Activated CD4-positive, alpha-beta memory T cell treated with anti-CD3 and anti-CD28 coated beads, Interleukin-2, amount 10 ng/mL, durations not matched to agents 7 days and 5 days (primary cell): ENCODE data around the gene ARPC1A. TPM values are rescaled to one million over a fixed set of nuclear protein-coding genes. Genes with fewer than 3 reads are reported as not detected.

Source experiments
- CTCF ChIA-PET: fragments of 350-600 bp; sonication (Branson Sonifier 250); formaldehyde crosslinking; loops from one replicate; lab custom pipeline; 2021; ENCODE audit warnings: antibody characterized with exemption, inconsistent platforms; lab: Charles Lee
- POLR2A ChIA-PET: fragments of 350-600 bp; sonication (Branson Sonifier 250); formaldehyde crosslinking; loops from one replicate; lab custom pipeline; 2021; ENCODE audit warnings: antibody characterized with exemption; lab: Charles Lee
- DNase-seq: peaks from one replicate; pipeline ENCODE4 v3.0.0-alpha.2; 2020
- H3K27ac Mint-ChIP-seq: one replicate; pipeline ENCODE4 v1.8.0; 2021; ENCODE audit warnings: mild to moderate bottlenecking, mixed read lengths
- H3K27me3 Mint-ChIP-seq: one replicate; pipeline ENCODE4 v1.8.0; 2021; ENCODE audit warnings: mixed read lengths
- H3K36me3 Mint-ChIP-seq: one replicate; pipeline ENCODE4 v1.8.0; 2021; ENCODE audit warnings: low read depth, mixed read lengths
- H3K4me1 Mint-ChIP-seq: one replicate; pipeline ENCODE4 v1.8.0; 2021; ENCODE audit warnings: mixed read lengths
- H3K4me3 Mint-ChIP-seq: one replicate; pipeline ENCODE4 v1.8.0; 2021; ENCODE audit warnings: mild to moderate bottlenecking, mixed read lengths
- H3K9me3 Mint-ChIP-seq: one replicate; pipeline ENCODE4 v1.8.0; 2021; ENCODE audit warnings: mixed read lengths
- total RNA-seq, 2 experiments: library from RNA; stranded (reverse); gene quantifications; one replicate each; pipeline ENCODE4 v1.2.3, GENCODE V29; 2021

The ARPC1A gene
- total RNA-seq, 2 experiments from 2014 or later = 63.8 to 68.9 TPM

GRCh38 chr7:99359465-99360154 is 33.9 kb downstream of the ARPC1A start:
- Mint-ChIP-seq H3K27me3 (no peaks in the 10 kb centered on the region), H3K36me3 (peaks cover 57% of the 10 kb centered on the region), H3K27ac (no peak overlapping the region), H3K4me3 (no peak overlapping the region), H3K4me1 (no peaks in the 10 kb centered on the region), H3K9me3 (no peaks in the 10 kb centered on the region)
- ChIA-PET CTCF (no interaction called here), POLR2A (interaction anchor here (0.8 to 1.3 kb wide), 4 partner anchors 11 to 48 kb away, joined by 3 to 5 read pairs (median 3); partner anchors contain the start of gene ARPC1B)
- DNase-seq = no peak

DNA sequence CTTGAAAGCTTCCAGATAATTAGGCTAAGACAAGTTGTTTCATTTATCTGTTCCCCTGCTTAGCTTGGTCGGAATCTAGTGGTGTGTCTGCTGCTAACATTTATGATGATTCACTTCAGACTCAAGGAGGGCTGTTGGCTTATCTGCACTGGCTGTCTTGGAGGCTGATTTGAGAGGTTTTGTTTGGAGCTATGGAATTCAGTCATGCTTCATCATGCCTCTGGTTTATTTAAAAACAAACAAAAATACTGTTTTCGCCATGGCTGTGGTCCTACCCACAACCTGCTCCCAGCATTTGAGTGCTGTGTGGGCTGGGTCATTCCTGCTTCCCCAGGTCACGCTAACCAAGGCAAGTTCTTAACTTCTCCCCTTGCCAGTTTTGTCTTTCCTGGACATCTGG is 37.1 kb downstream of the ARPC1A start:
- no peak overlapping the region for H3K27ac Mint-ChIP-seq
- peaks cover 64% of the 10 kb centered on the region for H3K36me3 Mint-ChIP-seq

DNA sequence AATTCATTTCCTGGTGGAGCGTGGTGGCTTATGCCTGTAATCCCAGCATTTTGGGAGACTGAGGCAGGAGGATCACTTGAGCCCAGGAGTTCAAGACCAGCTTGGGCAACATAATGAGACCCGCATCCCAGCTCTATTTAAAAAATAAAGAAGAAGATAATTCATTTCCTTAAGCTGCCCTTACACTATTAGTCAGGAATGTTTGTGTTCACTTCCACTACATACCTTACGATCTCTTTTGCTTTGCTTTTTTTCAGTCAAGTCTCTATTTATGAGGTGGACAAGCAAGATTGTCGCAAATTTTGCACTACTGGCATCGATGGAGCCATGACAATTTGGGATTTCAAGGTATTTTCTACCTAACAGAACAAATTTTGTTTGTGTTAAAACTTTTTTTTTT is 37.6 kb downstream of the ARPC1A start:
- H3K4me1 Mint-ChIP-seq = no peaks in the 10 kb centered on the region
- H3K9me3 Mint-ChIP-seq = no peaks in the 10 kb centered on the region
- DNase-seq = no peak
- no peaks in the 10 kb centered on the region for H3K27me3 Mint-ChIP-seq
- ChIA-PET POLR2A (no interaction called here), CTCF (interaction anchor here (1.1 to 1.2 kb wide), 2 partner anchors 23 to 27 kb away, joined by 3 to 4 read pairs; no protein-coding TSS in a partner anchor)
- peaks cover 59% of the 10 kb centered on the region for H3K36me3 Mint-ChIP-seq
- H3K27ac Mint-ChIP-seq = no peak overlapping the region
- no peak overlapping the region for H3K4me3 Mint-ChIP-seq

More for the DNA sequence above, 37.1 kb downstream of the ARPC1A start:
- H3K4me3 Mint-ChIP-seq = no peak overlapping the region
- ChIA-PET CTCF (interaction anchor here (0.7 to 1.2 kb wide), 3 partner anchors 19 to 28 kb away, joined by 3 to 4 read pairs (median 3); no protein-coding TSS in a partner anchor), POLR2A (no interaction called here)
- no peaks in the 10 kb centered on the region for H3K9me3 Mint-ChIP-seq
- no peak for DNase-seq
- no peaks in the 10 kb centered on the region for H3K27me3 Mint-ChIP-seq
- H3K4me1 Mint-ChIP-seq = no peaks in the 10 kb centered on the region

GRCh38 chr7:99365318-99366141 is 39.8 kb downstream of the ARPC1A start:
- no peaks in the 10 kb centered on the region for H3K27me3 Mint-ChIP-seq
- H3K4me1 Mint-ChIP-seq = peaks cover 19% of the 10 kb centered on the region
- POLR2A ChIA-PET = interaction anchor here (2.2 kb wide), 1 partner anchor 73 kb away, joined by 5 read pairs; the partner anchor contains the start of genes CPSF4 and PTCD1
- peaks cover 57% of the 10 kb centered on the region for H3K36me3 Mint-ChIP-seq
- DNase-seq = peak; percentile 66
- no peak overlapping the region for H3K4me3 Mint-ChIP-seq
- H3K27ac Mint-ChIP-seq = no peak overlapping the region
- no peaks in the 10 kb centered on the region for H3K9me3 Mint-ChIP-seq
- CTCF ChIA-PET = interaction anchor here (0.6 to 1.7 kb wide), 9 partner anchors 10 to 52 kb away, joined by 3 to 9 read pairs (median 3); partner anchors contain the start of genes BUD31 and PDAP1

DNA sequence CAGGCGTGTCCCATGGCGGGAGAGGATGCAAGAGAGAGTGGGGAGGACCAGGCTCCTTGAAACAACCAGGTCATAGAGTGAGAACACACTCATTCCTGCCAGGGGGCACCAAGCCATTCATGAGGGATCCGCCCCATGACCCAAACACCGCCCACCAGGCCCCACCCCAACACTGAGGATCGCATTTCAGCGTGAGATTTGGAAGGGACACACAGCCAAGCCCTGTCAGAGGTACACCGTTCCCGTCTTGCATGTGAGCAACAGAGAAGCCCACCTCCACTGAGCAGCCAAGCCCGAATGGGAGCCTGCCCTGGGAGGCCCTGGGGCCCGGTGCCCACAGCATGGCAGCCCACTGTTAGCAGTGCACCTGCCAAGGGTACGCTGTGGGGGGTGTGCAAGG is 40.9 kb downstream of the ARPC1A start:
- peaks cover 23% of the 10 kb centered on the region for H3K4me1 Mint-ChIP-seq
- POLR2A ChIA-PET = interaction anchor here (1.0 kb wide), 1 partner anchor 8 kb away, joined by 3 read pairs; no protein-coding TSS in a partner anchor
- H3K27ac Mint-ChIP-seq = no peak overlapping the region

DNA sequence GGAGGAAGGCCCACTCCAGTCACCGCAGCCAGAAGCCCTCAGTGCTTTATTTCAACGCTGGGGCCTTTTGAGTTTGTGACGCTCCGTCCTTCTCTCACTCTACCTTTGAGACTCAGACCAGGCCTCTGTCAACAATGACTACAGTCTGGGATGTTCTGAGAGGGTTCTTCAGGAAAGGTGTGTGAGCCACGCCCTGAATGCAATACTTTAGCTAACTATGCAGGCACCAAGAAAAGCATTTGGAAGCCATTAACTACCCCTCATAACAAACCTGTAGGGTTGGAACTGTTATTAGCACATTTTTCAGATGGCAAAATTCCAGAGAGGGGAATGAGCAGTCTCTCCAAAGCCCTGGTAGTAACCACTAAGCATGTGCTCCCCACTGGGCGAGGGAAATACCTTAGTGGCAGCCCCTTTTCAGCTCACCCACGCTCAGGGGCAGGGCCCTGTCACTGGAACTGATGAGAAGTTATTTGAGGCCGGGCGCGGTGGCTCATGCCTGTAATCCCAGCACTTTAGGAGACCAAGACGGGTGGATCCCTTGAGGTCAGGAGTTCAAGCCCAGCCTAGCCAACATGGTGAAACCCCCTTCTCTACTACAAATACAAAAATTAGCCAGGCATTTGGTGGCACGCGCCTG is 43.2 kb downstream of the ARPC1A start:
- no peak overlapping the region for H3K4me3 Mint-ChIP-seq

More for the DNA sequence above, 40.9 kb downstream of the ARPC1A start:
- Mint-ChIP-seq H3K9me3 (no peaks in the 10 kb centered on the region), H3K4me3 (no peak overlapping the region), H3K27me3 (no peaks in the 10 kb centered on the region), H3K36me3 (peaks cover 49% of the 10 kb centered on the region)
- no peak for DNase-seq
- CTCF ChIA-PET = interaction anchor here (1.0 kb wide), 2 partner anchors 34 to 43 kb away, joined by 3 read pairs; partner anchors contain the start of gene BUD31

GRCh38 chr7:99369767-99370391 is 44.2 kb downstream of the ARPC1A start:
- ChIA-PET POLR2A (interaction anchor here (0.8 to 1.2 kb wide), 5 partner anchors 10 to 102 kb away, joined by 3 read pairs; no protein-coding TSS in a partner anchor), CTCF (interaction anchor here (1.3 kb wide), 1 partner anchor 9 kb away, joined by 3 read pairs; no protein-coding TSS in a partner anchor)
- no peaks in the 10 kb centered on the region for H3K9me3 Mint-ChIP-seq
- DNase-seq = no peak
- no peak overlapping the region for H3K4me3 Mint-ChIP-seq
- H3K27me3 Mint-ChIP-seq = no peaks in the 10 kb centered on the region
- H3K36me3 Mint-ChIP-seq = peaks cover 23% of the 10 kb centered on the region
- peaks cover 32% of the 10 kb centered on the region for H3K4me1 Mint-ChIP-seq
- H3K27ac Mint-ChIP-seq = peak overlapping the region; percentile 21

More for the DNA sequence above, 43.2 kb downstream of the ARPC1A start:
- H3K27me3 Mint-ChIP-seq = no peaks in the 10 kb centered on the region
- no peaks in the 10 kb centered on the region for H3K9me3 Mint-ChIP-seq
- H3K27ac Mint-ChIP-seq = no peak overlapping the region
- H3K4me1 Mint-ChIP-seq = peaks cover 31% of the 10 kb centered on the region
- H3K36me3 Mint-ChIP-seq = peaks cover 31% of the 10 kb centered on the region
- DNase-seq = no peak
- POLR2A ChIA-PET = interaction anchor here (1.0 to 1.2 kb wide), 3 partner anchors 10 to 30 kb away, joined by 3 read pairs; no protein-coding TSS in a partner anchor
- CTCF ChIA-PET = interaction anchor here (1.2 kb wide), 1 partner anchor 18 kb away, joined by 3 read pairs; no protein-coding TSS in a partner anchor

GRCh38 chr7:99371376-99371920 is 45.8 kb downstream of the ARPC1A start:
- peaks cover 16% of the 10 kb centered on the region for H3K36me3 Mint-ChIP-seq
- peaks cover 35% of the 10 kb centered on the region for H3K4me1 Mint-ChIP-seq
- no peaks in the 10 kb centered on the region for H3K27me3 Mint-ChIP-seq
- POLR2A ChIA-PET = interaction anchor here (1.2 kb wide), 1 partner anchor 16 kb away, joined by 3 read pairs; no protein-coding TSS in a partner anchor
- DNase-seq = no peak
- CTCF ChIA-PET = interaction anchor here (1.3 kb wide), 1 partner anchor 8 kb away, joined by 3 read pairs; no protein-coding TSS in a partner anchor
- no peak overlapping the region for H3K27ac Mint-ChIP-seq
- no peak overlapping the region for H3K4me3 Mint-ChIP-seq
- no peaks in the 10 kb centered on the region for H3K9me3 Mint-ChIP-seq

GRCh38 chr7:99372275-99373090 is 46.8 kb downstream of the ARPC1A start:
- Mint-ChIP-seq H3K9me3 (no peaks in the 10 kb centered on the region), H3K36me3 (peaks cover 17% of the 10 kb centered on the region), H3K4me3 (peak overlapping the region; percentile 69), H3K27me3 (no peaks in the 10 kb centered on the region), H3K27ac (no peak overlapping the region), H3K4me1 (peaks cover 41% of the 10 kb centered on the region)
- ChIA-PET POLR2A (interaction anchor here (1.0 to 1.2 kb wide), 2 partner anchors 15 to 37 kb away, joined by 3 to 4 read pairs; partner anchors contain the start of gene BUD31), CTCF (no interaction called here)
- DNase-seq = no peak

GRCh38 chr7:99373091-99374066 is 47.7 kb downstream of the ARPC1A start:
- Mint-ChIP-seq H3K4me1 (peaks cover 48% of the 10 kb centered on the region), H3K36me3 (peaks cover 24% of the 10 kb centered on the region), H3K4me3 (peak overlapping the region; percentile 69), H3K27me3 (no peaks in the 10 kb centered on the region), H3K9me3 (no peaks in the 10 kb centered on the region), H3K27ac (peak overlapping the region; percentile 63)
- ChIA-PET CTCF (no interaction called here), POLR2A (interaction anchor here (0.6 to 8.2 kb wide), 8 partner anchors 13 to 42 kb away, joined by 3 to 93 read pairs (median 6); partner anchors contain the start of genes BUD31 and PDAP1)
- no peak for DNase-seq
